Measurements from ENCODE around the gene LILRB4.
"Not testable (repeated sequence)": the region's sequence is repeated elsewhere in the genome, so short reads cannot be mapped to it uniquely, and the experiment has no call there.

The LILRB4 gene

GRCh38 chr19:54697716-54698115, 34.9 kb downstream of the LILRB4 start:
- DNase-seq: not testable (repeated sequence)

GRCh38 chr19:54704928-54705327, 42.1 kb downstream of the LILRB4 start:
- no peak for DNase-seq

- no peak for DNase-seq
Observed at GRCh38 chr19:54707962-54708361, 45.2 kb downstream of the LILRB4 start.

- no peak for DNase-seq
Observed at GRCh38 chr19:54708781-54709180, 46.0 kb downstream of the LILRB4 start.

- no peak for DNase-seq
Observed at GRCh38 chr19:54709212-54709948, 46.6 kb downstream of the LILRB4 start.

GRCh38 chr19:54709956-54710355, 47.2 kb downstream of the LILRB4 start:
- not testable (repeated sequence) for DNase-seq
